AG09309 (cell line): ENCODE results near the gene SPNS2.

Source experiments
- DNase-seq: peaks from one replicate; pipeline ENCODE4 v3.0.0-alpha.2; 2010; ENCODE audit warnings: low read depth
- H3K4me3 ChIP-seq: 2 replicates; pipeline ENCODE4 v1.5.1; 2011; ENCODE audit warnings: mild to moderate bottlenecking, low read depth, low read length, moderate library complexity; ENCODE audit not compliant: control insufficient read depth
- TF ChIP-seq, protein P1 (sequence below): IDR thresholded peaks from 2 replicates; pipeline ENCODE4 v1.5.1; 2011; ENCODE audit warnings: mild to moderate bottlenecking, low read depth, low read length, inconsistent platforms; ENCODE audit not compliant: insufficient read depth, control insufficient read depth; ENCODE audit errors: missing control alignments

The SPNS2 gene

DNA sequence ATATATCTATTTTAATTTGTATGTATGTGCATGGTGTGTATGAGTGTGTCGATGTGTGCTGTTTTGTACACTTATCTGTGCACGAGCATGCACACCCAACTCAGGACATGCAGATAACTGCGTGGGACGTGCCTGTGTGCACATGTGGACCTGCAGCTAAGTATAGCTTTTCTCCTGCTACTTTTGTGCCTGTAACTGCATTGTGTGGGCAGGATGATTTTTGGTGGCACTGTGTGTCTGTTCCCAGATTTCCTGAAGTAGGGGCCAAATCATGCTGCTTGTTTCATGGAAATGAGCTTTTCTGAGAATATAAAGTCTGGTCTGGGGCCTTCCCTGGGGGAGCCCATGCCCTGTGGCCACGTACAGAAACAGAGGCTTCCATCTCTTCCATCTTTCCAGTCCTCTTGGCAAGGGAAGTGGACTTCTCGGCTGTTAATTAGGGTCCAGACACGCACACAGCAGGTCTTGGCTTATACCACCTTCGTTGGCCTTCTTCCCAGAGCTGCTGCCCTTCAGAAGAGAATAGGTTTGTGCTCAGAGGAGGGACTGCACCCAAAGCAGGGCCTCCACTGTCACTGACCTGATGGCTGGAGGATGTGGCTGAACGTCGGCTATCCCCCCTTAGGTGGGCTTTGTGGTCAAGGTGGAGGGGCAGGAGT, 34.7 kb upstream of the SPNS2 start:
- DNase-seq: no peak
- TF ChIP-seq, protein P1, sequence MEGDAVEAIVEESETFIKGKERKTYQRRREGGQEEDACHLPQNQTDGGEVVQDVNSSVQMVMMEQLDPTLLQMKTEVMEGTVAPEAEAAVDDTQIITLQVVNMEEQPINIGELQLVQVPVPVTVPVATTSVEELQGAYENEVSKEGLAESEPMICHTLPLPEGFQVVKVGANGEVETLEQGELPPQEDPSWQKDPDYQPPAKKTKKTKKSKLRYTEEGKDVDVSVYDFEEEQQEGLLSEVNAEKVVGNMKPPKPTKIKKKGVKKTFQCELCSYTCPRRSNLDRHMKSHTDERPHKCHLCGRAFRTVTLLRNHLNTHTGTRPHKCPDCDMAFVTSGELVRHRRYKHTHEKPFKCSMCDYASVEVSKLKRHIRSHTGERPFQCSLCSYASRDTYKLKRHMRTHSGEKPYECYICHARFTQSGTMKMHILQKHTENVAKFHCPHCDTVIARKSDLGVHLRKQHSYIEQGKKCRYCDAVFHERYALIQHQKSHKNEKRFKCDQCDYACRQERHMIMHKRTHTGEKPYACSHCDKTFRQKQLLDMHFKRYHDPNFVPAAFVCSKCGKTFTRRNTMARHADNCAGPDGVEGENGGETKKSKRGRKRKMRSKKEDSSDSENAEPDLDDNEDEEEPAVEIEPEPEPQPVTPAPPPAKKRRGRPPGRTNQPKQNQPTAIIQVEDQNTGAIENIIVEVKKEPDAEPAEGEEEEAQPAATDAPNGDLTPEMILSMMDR: no peak
- H3K4me3 ChIP-seq: no peak overlapping the region

DNA sequence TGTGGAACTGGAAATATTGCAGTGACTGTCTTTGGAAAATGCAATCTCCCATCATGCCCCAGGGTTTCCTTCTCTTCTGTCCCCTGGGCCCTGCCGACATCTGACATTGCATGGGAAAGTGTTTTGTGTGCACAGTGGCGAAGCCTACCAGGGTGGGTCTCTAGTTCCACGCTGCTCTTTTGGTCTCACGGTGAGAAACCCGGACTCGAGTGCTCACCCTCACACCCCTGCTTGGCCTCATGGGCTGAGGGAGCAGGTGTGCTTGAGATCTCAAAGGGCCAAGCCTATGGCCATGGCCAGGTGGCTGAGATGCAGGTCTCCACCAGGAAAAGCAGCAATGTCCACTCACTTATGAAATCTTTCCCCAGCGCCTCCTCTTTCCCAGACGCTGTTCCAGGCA, 32.9 kb upstream of the SPNS2 start:
- TF ChIP-seq, protein P1: no peak
- no peak for DNase-seq
- no peak overlapping the region for H3K4me3 ChIP-seq

DNA sequence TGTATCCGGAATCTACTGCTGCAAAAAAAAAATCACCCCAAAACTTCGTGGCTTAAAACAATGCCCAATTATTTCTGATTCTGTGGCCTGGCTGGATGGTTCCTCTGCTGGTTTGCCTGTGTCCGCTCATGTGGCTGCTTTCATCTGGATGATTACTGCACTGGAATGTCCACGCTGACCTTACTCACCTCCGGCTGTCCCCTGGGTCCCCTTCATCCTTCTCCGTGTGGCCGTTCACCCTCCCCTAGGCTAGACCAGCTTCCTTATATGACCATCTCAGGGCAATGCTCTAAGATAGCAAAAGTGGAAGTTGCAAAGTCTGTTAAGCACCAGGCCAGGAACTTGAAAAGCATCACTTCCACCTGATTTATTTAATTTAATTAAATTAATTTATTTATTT, 31.4 kb upstream of the SPNS2 start:
- H3K4me3 ChIP-seq: no peak overlapping the region
- DNase-seq: no peak
- TF ChIP-seq, protein P1: no peak

DNA sequence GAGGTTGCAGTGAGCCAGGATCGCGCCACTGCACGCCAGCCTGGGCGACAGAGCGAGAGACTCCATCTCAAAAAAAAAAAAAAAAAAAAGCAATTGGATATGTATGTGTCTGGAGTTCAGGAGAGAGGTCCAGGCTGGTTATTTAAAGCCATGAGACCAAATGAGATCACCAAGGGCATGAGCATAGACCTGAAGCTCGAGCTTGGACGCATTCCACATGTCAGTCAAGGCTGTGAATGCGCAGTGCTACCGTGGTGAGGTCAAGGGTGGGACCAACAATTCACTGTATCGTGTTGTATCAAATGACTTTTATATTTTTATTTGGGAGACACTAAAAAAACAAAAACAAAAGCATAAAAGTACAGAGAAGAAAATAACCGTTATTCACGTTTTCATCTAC, 29.1 kb upstream of the SPNS2 start:
- DNase-seq: no peak
- TF ChIP-seq, protein P1: no peak
- H3K4me3 ChIP-seq: no peak overlapping the region

DNA sequence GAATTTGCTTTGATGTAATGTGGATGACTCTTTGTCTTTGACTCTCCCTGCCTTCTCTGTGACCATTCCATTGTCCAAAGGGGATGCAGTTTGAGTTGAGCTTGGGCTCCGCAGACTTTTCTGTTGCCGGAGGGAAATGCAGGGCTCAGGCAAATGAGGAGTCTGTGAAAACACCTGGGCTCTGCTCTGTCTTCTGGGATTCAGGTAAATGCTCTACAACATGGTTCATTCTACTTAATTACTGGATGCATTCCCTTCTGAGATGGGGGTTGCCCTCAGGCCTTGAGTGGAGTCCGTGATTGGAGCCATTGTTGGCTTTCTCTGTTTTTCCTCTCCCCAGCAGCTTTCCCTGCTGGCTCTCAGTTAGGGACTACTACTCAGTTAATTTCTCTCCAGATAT, 26.4 kb upstream of the SPNS2 start:
- TF ChIP-seq, protein P1: no peak
- no peak for DNase-seq
- H3K4me3 ChIP-seq: no peak overlapping the region

DNA sequence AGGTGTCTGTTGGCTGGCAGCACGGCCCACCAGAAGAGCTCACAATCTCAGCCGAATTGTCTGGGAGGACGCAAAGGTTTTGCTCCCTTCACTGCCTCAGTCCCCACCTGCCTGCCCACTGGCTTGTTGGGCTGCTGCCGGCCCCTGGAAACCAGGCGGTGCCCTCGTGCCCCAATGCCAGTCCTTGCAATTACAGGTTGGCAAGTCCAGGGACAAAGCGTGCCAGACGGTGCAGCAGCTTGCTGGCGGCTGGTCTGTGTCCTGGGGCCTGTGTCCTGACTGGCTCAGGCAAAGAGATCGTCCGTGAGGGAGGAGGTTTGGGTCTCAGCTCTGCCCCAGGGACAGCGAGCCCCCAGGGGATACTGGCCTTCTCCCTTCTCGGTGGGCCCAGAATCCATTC, 24.6 kb upstream of the SPNS2 start:
- no peak overlapping the region for H3K4me3 ChIP-seq
- no peak for DNase-seq
- TF ChIP-seq, protein P1: no peak
